GM13976 (cell line): Measurements from ENCODE around the gene MXD1.

Source experiments
- DNase-seq: peaks from one replicate; pipeline ENCODE4 v3.0.0; 2012; ENCODE audit warnings: low spot score
- in situ Hi-C: fragments of 300-500 bp; cut with MboI; formaldehyde crosslinking; loops from one replicate; pipeline ENCODE4 v1.12.0; 2022; ENCODE audit warnings: low sequenced_read_pairs, mixed read lengths, inconsistent platforms; ENCODE audit not compliant: unreplicated experiment
- TF ChIP-seq, protein P1 (sequence below): IDR thresholded peaks from 2 replicates; pipeline ENCODE4 v1.5.1; 2012; ENCODE audit warnings: borderline replicate concordance, mild to moderate bottlenecking; ENCODE audit not compliant: insufficient read depth; ENCODE audit errors: extremely low read depth, missing control alignments, control extremely low read depth

Gene MXD1

DNA sequence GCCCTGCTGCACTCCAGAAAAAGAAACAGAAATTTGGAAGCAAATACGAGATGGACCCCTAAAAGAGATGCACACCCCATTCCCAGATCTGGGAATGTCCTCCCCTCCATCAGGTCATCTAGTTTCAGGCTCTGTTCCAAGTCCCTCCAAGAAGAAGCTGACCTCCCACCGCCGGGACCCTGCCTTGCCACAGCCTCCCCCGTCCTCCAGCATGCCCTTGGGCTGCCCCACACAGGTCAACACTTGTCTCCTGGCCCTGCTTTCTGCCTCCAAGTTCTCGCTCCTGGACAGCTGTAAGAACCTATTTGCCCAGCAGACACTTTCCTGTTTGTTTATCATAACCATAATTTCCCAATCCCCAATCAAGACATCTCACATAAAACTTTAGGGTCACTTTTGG lies 44.5 kb downstream of the MXD1 start:
- in situ Hi-C loops: no loop called here
- TF ChIP-seq, protein P1, sequence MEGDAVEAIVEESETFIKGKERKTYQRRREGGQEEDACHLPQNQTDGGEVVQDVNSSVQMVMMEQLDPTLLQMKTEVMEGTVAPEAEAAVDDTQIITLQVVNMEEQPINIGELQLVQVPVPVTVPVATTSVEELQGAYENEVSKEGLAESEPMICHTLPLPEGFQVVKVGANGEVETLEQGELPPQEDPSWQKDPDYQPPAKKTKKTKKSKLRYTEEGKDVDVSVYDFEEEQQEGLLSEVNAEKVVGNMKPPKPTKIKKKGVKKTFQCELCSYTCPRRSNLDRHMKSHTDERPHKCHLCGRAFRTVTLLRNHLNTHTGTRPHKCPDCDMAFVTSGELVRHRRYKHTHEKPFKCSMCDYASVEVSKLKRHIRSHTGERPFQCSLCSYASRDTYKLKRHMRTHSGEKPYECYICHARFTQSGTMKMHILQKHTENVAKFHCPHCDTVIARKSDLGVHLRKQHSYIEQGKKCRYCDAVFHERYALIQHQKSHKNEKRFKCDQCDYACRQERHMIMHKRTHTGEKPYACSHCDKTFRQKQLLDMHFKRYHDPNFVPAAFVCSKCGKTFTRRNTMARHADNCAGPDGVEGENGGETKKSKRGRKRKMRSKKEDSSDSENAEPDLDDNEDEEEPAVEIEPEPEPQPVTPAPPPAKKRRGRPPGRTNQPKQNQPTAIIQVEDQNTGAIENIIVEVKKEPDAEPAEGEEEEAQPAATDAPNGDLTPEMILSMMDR: no peak
- no peak for DNase-seq

DNA sequence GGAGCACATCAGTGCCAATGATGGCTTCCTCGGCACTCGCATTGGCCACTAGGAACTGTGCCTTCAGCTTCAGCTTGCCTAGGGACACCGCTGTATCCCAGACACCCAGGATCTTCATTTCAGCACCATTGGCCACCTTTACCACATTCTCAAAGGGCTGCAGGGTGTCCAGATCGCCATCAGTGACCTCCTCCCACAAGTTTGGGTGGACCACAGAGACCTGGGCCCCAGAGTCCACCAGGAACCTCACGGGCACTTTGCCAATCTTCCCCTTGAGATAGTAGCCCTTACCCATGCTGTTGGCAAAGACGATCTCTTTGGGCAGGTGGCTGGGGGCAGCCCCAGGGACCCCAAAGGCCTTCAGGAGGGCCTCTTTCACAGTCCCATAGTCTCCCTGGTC lies 45.9 kb downstream of the MXD1 start:
- no peak for DNase-seq
- TF ChIP-seq, protein P1: no peak
- in situ Hi-C loops: no loop called here

DNA sequence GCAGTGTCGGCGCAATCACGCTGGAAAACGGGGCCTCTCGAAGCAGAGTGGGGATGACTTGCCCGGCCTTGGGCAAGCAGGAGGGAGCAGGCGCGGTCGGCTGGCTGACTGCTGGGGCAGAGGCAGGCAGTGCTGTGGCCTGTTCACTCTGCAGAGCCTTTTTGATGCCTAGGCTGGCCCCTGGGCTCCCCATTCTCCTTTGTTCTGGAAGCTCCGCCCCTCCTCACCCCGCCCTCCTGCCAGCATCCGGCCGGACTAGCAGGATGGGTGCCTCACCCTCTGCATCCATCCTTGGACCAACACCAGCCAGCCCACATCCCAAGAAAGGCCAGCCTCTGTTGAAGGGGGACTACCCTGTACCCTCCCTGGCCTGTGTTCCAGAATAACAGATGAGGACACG lies 46.6 kb downstream of the MXD1 start, which contains the start of gene ASPRV1:
Gene ASPRV1 (minus strand): TSS at position 136 of the 400 bp plus-strand sequence. CDS start 195 bp downstream, outside the sequence.
- in situ Hi-C loops: no loop called here
- TF ChIP-seq, protein P1: no peak

DNA sequence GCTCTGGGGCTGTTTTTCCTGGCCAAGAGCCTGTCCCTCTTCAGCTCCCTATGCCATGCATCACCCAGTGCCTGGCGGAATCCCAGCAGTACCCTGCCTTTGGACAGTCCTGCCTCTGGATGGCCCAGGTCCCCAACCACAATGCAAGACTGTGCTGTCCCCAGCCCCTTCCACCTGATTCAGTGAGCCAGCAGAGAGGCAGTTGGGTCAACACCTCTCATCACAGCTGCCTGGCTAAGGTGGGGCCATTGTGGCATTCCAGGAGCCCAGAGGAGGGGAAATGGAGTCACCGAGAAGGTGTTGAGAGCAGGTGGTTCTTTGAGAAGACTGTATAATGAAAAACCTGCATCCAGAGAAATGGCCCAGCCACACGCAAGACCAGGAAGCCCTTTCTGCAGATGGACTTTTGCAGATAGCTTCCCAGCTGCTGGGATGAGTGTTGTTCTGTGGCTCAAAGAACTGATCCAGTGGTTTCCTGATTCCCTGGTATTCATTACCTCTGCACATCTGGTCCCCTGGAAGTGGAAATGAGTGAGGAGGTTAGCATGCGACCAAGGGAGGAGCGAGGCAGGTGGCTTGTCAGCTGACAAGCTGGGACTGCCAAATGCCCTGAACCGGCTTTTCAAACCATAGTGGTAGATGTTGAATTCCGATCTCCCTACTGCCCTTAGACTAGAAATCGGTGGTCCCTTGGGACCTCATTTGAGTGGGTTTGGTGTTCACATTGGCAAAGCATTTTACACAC lies 48.2 kb downstream of the MXD1 start:
- in situ Hi-C loops: no loop called here
- TF ChIP-seq, protein P1: no peak
- no peak for DNase-seq

More for the DNA sequence above, 46.6 kb downstream of the MXD1 start, which contains the start of gene ASPRV1:
- DNase-seq: no peak

DNA sequence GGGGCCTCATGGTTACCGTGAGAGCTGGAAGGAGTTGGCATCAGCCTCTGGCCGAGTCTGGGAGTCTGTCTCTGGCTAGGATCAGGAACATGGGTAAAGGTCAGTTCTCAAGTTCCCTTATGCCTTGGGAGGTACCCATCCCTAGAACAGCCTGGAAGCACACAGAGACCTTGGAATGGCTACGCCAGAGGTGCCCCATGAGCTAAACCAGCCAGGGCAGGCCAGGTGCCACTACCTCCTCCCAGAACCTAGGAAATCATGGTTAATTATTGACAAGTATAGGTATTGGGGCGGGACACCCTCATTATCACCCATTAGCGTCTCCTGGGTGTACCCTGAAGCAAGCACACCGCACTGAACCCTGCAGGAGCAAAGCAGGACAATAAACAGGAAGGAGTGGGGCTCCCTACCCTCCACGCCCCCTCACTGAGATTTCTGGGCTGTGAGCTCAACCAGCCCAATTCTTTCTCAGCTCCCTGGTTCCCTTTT lies 49.5 kb downstream of the MXD1 start:
- in situ Hi-C loops: no loop called here
- no peak for DNase-seq
- TF ChIP-seq, protein P1: no peak

DNA sequence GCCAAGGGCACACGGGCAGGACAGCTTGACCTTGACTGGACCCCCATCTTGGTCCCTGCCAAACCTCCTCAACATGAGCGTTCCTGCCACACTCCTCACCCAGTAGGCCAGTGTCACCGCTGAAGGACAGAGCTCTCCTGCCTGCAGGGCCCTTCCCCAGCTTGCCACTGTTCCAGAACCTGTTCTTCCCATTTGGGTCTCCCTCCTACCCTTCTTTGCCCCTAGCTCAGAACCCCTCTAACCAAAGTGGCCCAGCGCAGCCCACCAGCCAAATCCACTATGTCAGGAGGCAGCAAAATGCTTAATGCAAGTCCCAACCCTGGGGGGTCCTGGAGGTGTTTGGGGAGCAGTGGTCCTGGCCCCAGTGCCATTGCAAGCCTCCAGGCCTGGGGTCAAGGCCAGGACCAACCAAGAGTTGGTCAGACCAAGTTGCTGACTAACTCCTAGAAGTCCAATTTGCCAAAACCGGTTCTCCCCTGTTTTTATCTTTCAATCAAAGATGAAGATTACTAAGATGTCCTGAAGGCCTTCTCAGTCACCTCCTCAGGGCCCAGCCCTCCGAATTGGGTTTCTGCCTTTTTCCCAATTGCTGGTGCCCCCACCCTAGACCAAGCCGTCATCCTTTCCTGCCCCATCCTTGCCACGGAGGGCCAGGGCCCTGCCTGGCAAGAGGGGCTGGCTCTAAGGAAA lies 51.0 kb downstream of the MXD1 start:
- no peak for DNase-seq
- TF ChIP-seq, protein P1: no peak
- in situ Hi-C loops: no loop called here
